Stimulated activated CD8-positive, alpha-beta memory T cell treated with anti-CD3 and anti-CD28 coated beads, Interleukin-15, amount 100 ng/mL, for 48 hours (primary cell): ENCODE data around the gene PCSK6.
"Not testable (repeated sequence)": the region's sequence is repeated elsewhere in the genome, so short reads cannot be mapped to it uniquely, and the experiment has no call there.

Source experiments
- DNase-seq, 2 donors: peaks; one replicate each; pipeline ENCODE4 v3.0.0-alpha.2; 2020; ENCODE audit warnings: low read depth in 2 of 2

Gene PCSK6

GRCh38 chr15:101309436-101310160, 179.9 kb downstream of the PCSK6 start:
- no peak for DNase-seq

GRCh38 chr15:101308604-101309435, 180.7 kb downstream of the PCSK6 start:
- no peak for DNase-seq

- no peak for DNase-seq
Measured at GRCh38 chr15:101307897-101308603, 181.5 kb downstream of the PCSK6 start.

GRCh38 chr15:101307048-101307896, 182.2 kb downstream of the PCSK6 start:
- DNase-seq: no peak

- no peak for DNase-seq
Measured at GRCh38 chr15:101306341-101307047, 183.0 kb downstream of the PCSK6 start.

GRCh38 chr15:101305820-101306255, 183.7 kb downstream of the PCSK6 start:
- DNase-seq: no peak

- no peak for DNase-seq
Measured at GRCh38 chr15:101303408-101303807, 186.1 kb downstream of the PCSK6 start.

- DNase-seq: no peak
Measured at GRCh38 chr15:101296418-101297405, 192.8 kb downstream of the PCSK6 start.

GRCh38 chr15:101295607-101296161, 193.8 kb downstream of the PCSK6 start:
- no peak for DNase-seq

GRCh38 chr15:101294731-101295606, 194.5 kb downstream of the PCSK6 start, which contains the start of gene SNRPA1:
SNRPA1 (minus strand) TSS chr15:101295248; CDS start chr15:101295178, 70 bp downstream.
- peak; percentile 97 to 98 for DNase-seq

GRCh38 chr15:101293122-101293521, 196.4 kb downstream of the PCSK6 start:
- no peak for DNase-seq

- DNase-seq: no peak
Measured at GRCh38 chr15:101288905-101289513, 200.5 kb downstream of the PCSK6 start.

GRCh38 chr15:101287342-101287741, 202.2 kb downstream of the PCSK6 start:
- DNase-seq: not testable (repeated sequence)

- DNase-seq: no peak
Measured at GRCh38 chr15:101286471-101287114, 202.9 kb downstream of the PCSK6 start.

- no peak for DNase-seq
Measured at GRCh38 chr15:101283931-101284330, 205.6 kb downstream of the PCSK6 start.

- no peak for DNase-seq
Measured at GRCh38 chr15:101280007-101280406, 209.5 kb downstream of the PCSK6 start.

GRCh38 chr15:101277943-101278564, 211.5 kb downstream of the PCSK6 start:
- DNase-seq: no peak
